BJ (cell line): ENCODE data around the gene PNLDC1. TPM values are rescaled to one million over a fixed set of nuclear protein-coding genes. Genes with fewer than 3 reads are reported as not detected.

ENCODE experiments used
- CTCF ChIA-PET: fragments of 350-600 bp; formaldehyde crosslinking; extraction: SDS; loops from one replicate; lab custom pipeline; 2021; ENCODE audit warnings: antibody characterized with exemption, inconsistent platforms; lab: Yijun Ruan, JAX
- POLR2A ChIA-PET: fragments of 300-600 bp; sonication (Branson Sonifier 250); formaldehyde crosslinking; extraction: SDS; loops from one replicate; lab custom pipeline; 2021; ENCODE audit warnings: antibody characterized with exemption; lab: Charles Lee
- DNase-seq: peaks from one replicate; pipeline ENCODE4 v3.0.0-alpha.2; 2011; ENCODE audit warnings: low read depth
- H3K27me3 ChIP-seq: 2 replicates; pipeline ENCODE4 v1.6.0; 2011; ENCODE audit warnings: low read length; ENCODE audit not compliant: control insufficient read depth, insufficient read depth
- H3K36me3 ChIP-seq: 2 replicates; pipeline ENCODE4 v1.5.1; 2011; ENCODE audit warnings: low read length; ENCODE audit not compliant: control insufficient read depth, insufficient read depth
- H3K4me3 ChIP-seq: 2 replicates; pipeline ENCODE4 v1.5.1; 2011; ENCODE audit warnings: low read depth, mild to moderate bottlenecking, control low read depth, low read length
- CTCF ChIP-seq: IDR thresholded peaks from 2 replicates; pipeline ENCODE4 v1.5.1; 2011; ENCODE audit warnings: low read depth, mild to moderate bottlenecking, control low read depth, inconsistent platforms, low read length, moderate library complexity; ENCODE audit not compliant: insufficient read depth
- polyA plus RNA-seq: library from polyadenylated mRNA; depleted of rRNA; stranded (reverse); fragments of >200 nt; gene quantifications from 2 replicates; pipeline ENCODE4 v1.2.3, GENCODE V29; 2011

PNLDC1 gene
- polyA plus RNA-seq, 1 experiment, result not detected

GRCh38 chr6:159826004-159826403 lies 25.9 kb downstream of the PNLDC1 start:
- Histone ChIP-seq H3K4me3 (no peak overlapping the region), H3K36me3 (no peaks in the 10 kb centered on the region), H3K27me3 (peaks cover 2% of the 10 kb centered on the region; the same call in 1 of the 2 replicates)
- no peak for DNase-seq
- no peak for TF ChIP-seq CTCF
- CTCF ChIA-PET, result no interaction called here
- POLR2A ChIA-PET, result no interaction called here

- DNase-seq, result no peak
- H3K4me3 ChIP-seq, result no peak overlapping the region
- POLR2A ChIA-PET, result no interaction called here
- H3K36me3 ChIP-seq, result no peaks in the 10 kb centered on the region
- peaks cover 2% of the 10 kb centered on the region; the same call in 1 of the 2 replicates for H3K27me3 ChIP-seq
- CTCF ChIA-PET, result interaction anchor here (0.5 kb wide), 1 partner anchor 11 kb away, joined by 5 read pairs; no protein-coding TSS in a partner anchor
- TF ChIP-seq CTCF, result no peak
Measured at GRCh38 chr6:159826968-159827647, 27.0 kb downstream of the PNLDC1 start.

- CTCF ChIA-PET, result interaction anchor here (0.9 kb wide), 1 partner anchor 136 kb away, joined by 3 read pairs; no protein-coding TSS in a partner anchor
- no peak for DNase-seq
Measured at GRCh38 chr6:159828074-159828473, 28.0 kb downstream of the PNLDC1 start.

GRCh38 chr6:159829526-159829925 lies 29.4 kb downstream of the PNLDC1 start:
- Histone ChIP-seq H3K36me3 (no peaks in the 10 kb centered on the region), H3K27me3 (no peaks in the 10 kb centered on the region), H3K4me3 (no peak overlapping the region)
- ChIA-PET CTCF (interaction anchor here (0.6 to 0.8 kb wide), 2 partner anchors 10 to 26 kb away, joined by 3 read pairs; no protein-coding TSS in a partner anchor), POLR2A (no interaction called here)
- no peak for DNase-seq
- TF ChIP-seq CTCF, result no peak

More at GRCh38 chr6:159828074-159828473, 28.0 kb downstream of the PNLDC1 start:
- POLR2A ChIA-PET, result no interaction called here
- H3K27me3 ChIP-seq, result peaks cover under 1% of the 10 kb centered on the region; the same call in 1 of the 2 replicates
- no peak overlapping the region for H3K4me3 ChIP-seq
- no peaks in the 10 kb centered on the region for H3K36me3 ChIP-seq
- no peak for TF ChIP-seq CTCF

GRCh38 chr6:159830501-159831372 lies 30.7 kb downstream of the PNLDC1 start:
- no peak for DNase-seq

More at GRCh38 chr6:159830501-159831372, 30.7 kb downstream of the PNLDC1 start:
- no peak for TF ChIP-seq CTCF
- Histone ChIP-seq H3K36me3 (no peaks in the 10 kb centered on the region), H3K4me3 (no peak overlapping the region), H3K27me3 (no peaks in the 10 kb centered on the region)
- ChIA-PET POLR2A (no interaction called here), CTCF (interaction anchor here (0.8 kb wide), 1 partner anchor 11 kb away, joined by 3 read pairs; no protein-coding TSS in a partner anchor)
